Liver (tissue), 9 donors: ENCODE data around the gene PRKCG. TPM values are rescaled to one million over a fixed set of nuclear protein-coding genes. Genes with fewer than 3 reads are reported as not detected.

ENCODE experiments used
- DNase-seq: peaks from one replicate; pipeline ENCODE4 v3.0.0-alpha.2; 2017; ENCODE audit warnings: low spot score
- H3K27ac ChIP-seq, 2 donors: one replicate each; pipeline ENCODE4 v1.7.0; 2013; ENCODE audit warnings: inconsistent platforms in 2 of 2, low read length in 2 of 2, control low read depth in 1 of 2, low read depth in 1 of 2, mild to moderate bottlenecking in 1 of 2
- H3K27me3 ChIP-seq, 4 donors: one replicate each; pipeline versions ENCODE4 v1.6.1 to v1.7.0; 2013; ENCODE audit warnings: low read length in 3 of 4, inconsistent platforms in 1 of 4, mild to moderate bottlenecking in 1 of 4, moderate library complexity in 1 of 4; ENCODE audit not compliant: control insufficient read depth in 4 of 4, insufficient read depth in 4 of 4
- H3K36me3 ChIP-seq, 4 donors: one replicate each; pipeline versions ENCODE4 v1.6.1 to v1.7.0; 2013; ENCODE audit warnings: low read length in 3 of 4, mild to moderate bottlenecking in 3 of 4, low read depth in 1 of 4, moderate library complexity in 1 of 4; ENCODE audit not compliant: control insufficient read depth in 4 of 4, insufficient read depth in 3 of 4
- H3K4me1 ChIP-seq, 4 donors: one replicate each; pipeline versions ENCODE4 v1.6.1 to v1.7.0; 2013; ENCODE audit warnings: low read length in 3 of 4, mild to moderate bottlenecking in 3 of 4, moderate library complexity in 1 of 4; ENCODE audit not compliant: control insufficient read depth in 4 of 4, insufficient read depth in 4 of 4
- H3K4me3 ChIP-seq, 3 donors: one replicate each; pipeline versions ENCODE4 v1.6.1 to v1.7.0; 2013; ENCODE audit warnings: low read length in 3 of 3, control low read depth in 1 of 3, low read depth in 1 of 3, mild to moderate bottlenecking in 1 of 3
- H3K9ac ChIP-seq, 2 donors: one replicate each; pipeline ENCODE4 v1.7.0; 2013; ENCODE audit warnings: low read length in 2 of 2, mild to moderate bottlenecking in 2 of 2, moderate library complexity in 2 of 2, control low read depth in 1 of 2, low read depth in 1 of 2
- H3K9me3 ChIP-seq, 4 donors: one replicate each; pipeline versions ENCODE4 v1.6.1 to v1.7.0; 2013; ENCODE audit warnings: low read length in 3 of 4; ENCODE audit not compliant: control insufficient read depth in 4 of 4
- ATF3 ChIP-seq: IDR thresholded peaks from 2 replicates; pipeline ENCODE4 v1.6.1; 2016; ENCODE audit warnings: antibody characterized with exemption
- EGR1 ChIP-seq, 2 donors: IDR thresholded peaks; 2 replicates each; pipeline ENCODE4 v1.6.1; 2016 to 2018; ENCODE audit warnings: antibody characterized with exemption in 2 of 2, low read depth in 2 of 2
- FOXA1 ChIP-seq: IDR thresholded peaks from 2 replicates; pipeline ENCODE4 v1.6.1; 2016; ENCODE audit warnings: antibody characterized with exemption
- FOXA2 ChIP-seq: IDR thresholded peaks from 2 replicates; pipeline ENCODE4 v1.6.1; 2016; ENCODE audit warnings: antibody characterized with exemption
- HNF4A ChIP-seq, 2 donors: conservative IDR thresholded peaks; 2 replicates each; pipeline ENCODE4 v1.6.1; 2016; ENCODE audit warnings: antibody characterized with exemption in 2 of 2, mild to moderate bottlenecking in 2 of 2
- HNF4G ChIP-seq: IDR thresholded peaks from 2 replicates; pipeline ENCODE4 v1.6.1; 2016; ENCODE audit warnings: antibody characterized with exemption
- JUND ChIP-seq, 2 donors: IDR thresholded peaks; 2 replicates each; pipeline ENCODE4 v1.6.1; 2016; ENCODE audit warnings: antibody characterized with exemption in 2 of 2
- NR2F2 ChIP-seq: IDR thresholded peaks from 2 replicates; pipeline ENCODE4 v1.6.1; 2016; ENCODE audit warnings: antibody characterized with exemption
- RAD21 ChIP-seq, 2 donors: IDR thresholded peaks; 2 replicates each; pipeline ENCODE4 v1.6.1; 2016; ENCODE audit warnings: antibody characterized with exemption in 2 of 2, mild to moderate bottlenecking in 2 of 2
- RXRA ChIP-seq, 2 donors: IDR thresholded peaks; 2 replicates each; pipeline ENCODE4 v1.6.1; 2017 to 2018; ENCODE audit warnings: antibody characterized with exemption in 2 of 2, mild to moderate bottlenecking in 1 of 2
- SP1 ChIP-seq: IDR thresholded peaks from 2 replicates; pipeline ENCODE4 v1.6.1; 2018; ENCODE audit warnings: antibody characterized with exemption, mild to moderate bottlenecking
- TAF1 ChIP-seq: conservative IDR thresholded peaks from 2 replicates; pipeline ENCODE4 v1.6.1; 2016; ENCODE audit warnings: antibody characterized with exemption, mild to moderate bottlenecking
- YY1 ChIP-seq: IDR thresholded peaks from 2 replicates; pipeline ENCODE4 v1.6.1; 2016; ENCODE audit warnings: antibody characterized with exemption, mild to moderate bottlenecking
- WGBS: extraction: QIAGEN DNeasy Blood & Tissue Kit; methylation state at CpG from one replicate; pipeline ENCODE4 v1.1.7; 2013; 5-methylcytosine and 5-hydroxymethylcytosine counted together
- polyA plus RNA-seq, 2 donors: library from polyadenylated mRNA; stranded (reverse) in 1 of 2; unstranded in 1 of 2; fragments of 200-250 nt in 1 of 2; fragments of >200 nt in 1 of 2; fragmentation: Nextera tagmentation in 1 of 2; extraction: Ambion mirVana in 1 of 2; gene quantifications; one replicate each; pipeline versions ENCODE4 v1.2.1 to v1.2.3, GENCODE V29; 2013 to 2015
- total RNA-seq, 2 donors: library from RNA; depleted of rRNA; stranded (reverse); fragments of >200 nt; gene quantifications; one replicate each; pipeline ENCODE4 v1.2.3, GENCODE V29; 2014
- TF ChIP-seq, protein P1 (sequence below): IDR thresholded peaks from 2 replicates; pipeline ENCODE4 v1.6.1; 2016; ENCODE audit warnings: antibody characterized with exemption
- TF ChIP-seq, protein P2 (sequence below): IDR thresholded peaks from 2 replicates; pipeline ENCODE4 v1.6.1; 2016; ENCODE audit warnings: antibody characterized with exemption, mild to moderate bottlenecking
- TF ChIP-seq, protein P3 (sequence below): IDR thresholded peaks from 2 replicates; pipeline ENCODE4 v1.6.1; 2016; ENCODE audit warnings: antibody characterized with exemption
- TF ChIP-seq, protein P4 (sequence below): fragments of 150-350 bp; IDR thresholded peaks from 2 replicates; pipeline ENCODE4 v1.5.1; 2017; ENCODE audit warnings: improper control_type of control experiment, low read depth, low read length; ENCODE audit not compliant: missing input control
- donor health status: healthy.
- donor health status: healthy.
- donor health status: healthy.
- donor health status: healthy.
- donor health status: healthy.

The PRKCG gene
- total and polyA plus RNA-seq, 4 donors: 0.09 TPM; not detected in 3

DNA sequence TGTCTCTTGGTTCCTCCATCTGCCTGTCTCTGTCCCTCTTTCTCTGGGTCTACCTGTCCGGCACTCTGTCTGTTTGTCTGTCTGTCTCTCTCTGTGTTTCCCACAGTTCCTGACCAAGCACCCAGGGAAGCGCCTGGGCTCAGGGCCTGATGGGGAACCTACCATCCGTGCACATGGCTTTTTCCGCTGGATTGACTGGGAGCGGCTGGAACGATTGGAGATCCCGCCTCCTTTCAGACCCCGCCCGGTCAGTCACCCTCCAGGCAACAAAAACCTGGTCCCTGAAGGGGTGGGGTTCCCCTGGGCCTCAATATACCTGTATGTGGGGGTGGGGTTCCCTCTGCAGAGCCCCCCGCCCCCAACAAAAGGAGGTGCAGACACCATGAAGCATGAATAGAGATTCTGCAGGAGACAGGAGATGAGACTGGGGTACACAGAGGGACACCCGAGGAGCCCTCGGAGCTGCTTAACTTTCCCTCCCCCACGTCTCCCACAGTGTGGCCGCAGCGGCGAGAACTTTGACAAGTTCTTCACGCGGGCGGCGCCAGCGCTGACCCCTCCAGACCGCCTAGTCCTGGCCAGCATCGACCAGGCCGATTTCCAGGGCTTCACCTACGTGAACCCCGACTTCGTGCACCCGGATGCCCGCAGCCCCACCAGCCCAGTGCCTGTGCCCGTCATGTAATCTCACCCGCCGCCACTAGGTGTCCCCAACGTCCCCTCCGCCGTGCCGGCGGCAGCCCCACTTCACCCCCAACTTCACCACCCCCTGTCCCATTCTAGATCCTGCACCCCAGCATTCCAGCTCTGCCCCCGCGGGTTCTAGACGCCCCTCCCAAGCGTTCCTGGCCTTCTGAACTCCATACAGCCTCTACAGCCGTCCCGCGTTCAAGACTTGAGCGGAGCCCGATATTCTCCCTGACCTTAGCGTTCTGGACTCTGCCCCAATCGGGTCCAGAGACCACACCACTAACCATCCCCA lies 24.5 kb downstream of the PRKCG start:
- H3K9ac ChIP-seq: no peak overlapping the region
- no peak overlapping the region for H3K27ac ChIP-seq
- no peaks in the 10 kb centered on the region for H3K9me3 ChIP-seq
- H3K4me3 ChIP-seq: no peak overlapping the region
- H3K4me1 ChIP-seq: no peaks in the 10 kb centered on the region
- H3K27me3 ChIP-seq: peaks cover 6 to 21% (median 9%) of the 10 kb centered on the region in 4 donors
- DNase-seq: peak; percentile 65
- WGBS: 15% methylated on average over 48 of the region's 48 CpGs
- no peaks in the 10 kb centered on the region for H3K36me3 ChIP-seq
- TF ChIP-seq HNF4G: no peak
- TF ChIP-seq FOXA1: no peak
- TF ChIP-seq RXRA (IDR thresholded peaks at IDR 0.05): no peak
- no peak for TF ChIP-seq NR2F2
- TF ChIP-seq, protein P1, sequence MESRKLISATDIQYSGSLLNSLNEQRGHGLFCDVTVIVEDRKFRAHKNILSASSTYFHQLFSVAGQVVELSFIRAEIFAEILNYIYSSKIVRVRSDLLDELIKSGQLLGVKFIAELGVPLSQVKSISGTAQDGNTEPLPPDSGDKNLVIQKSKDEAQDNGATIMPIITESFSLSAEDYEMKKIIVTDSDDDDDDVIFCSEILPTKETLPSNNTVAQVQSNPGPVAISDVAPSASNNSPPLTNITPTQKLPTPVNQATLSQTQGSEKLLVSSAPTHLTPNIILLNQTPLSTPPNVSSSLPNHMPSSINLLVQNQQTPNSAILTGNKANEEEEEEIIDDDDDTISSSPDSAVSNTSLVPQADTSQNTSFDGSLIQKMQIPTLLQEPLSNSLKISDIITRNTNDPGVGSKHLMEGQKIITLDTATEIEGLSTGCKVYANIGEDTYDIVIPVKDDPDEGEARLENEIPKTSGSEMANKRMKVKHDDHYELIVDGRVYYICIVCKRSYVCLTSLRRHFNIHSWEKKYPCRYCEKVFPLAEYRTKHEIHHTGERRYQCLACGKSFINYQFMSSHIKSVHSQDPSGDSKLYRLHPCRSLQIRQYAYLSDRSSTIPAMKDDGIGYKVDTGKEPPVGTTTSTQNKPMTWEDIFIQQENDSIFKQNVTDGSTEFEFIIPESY: no peak
- TF ChIP-seq SP1: no peak
- no peak for TF ChIP-seq ATF3
- no peak for TF ChIP-seq YY1
- no peak for TF ChIP-seq FOXA2
- TF ChIP-seq JUND (IDR thresholded peaks at IDR 0.05): no peak
- TF ChIP-seq, protein P2, sequence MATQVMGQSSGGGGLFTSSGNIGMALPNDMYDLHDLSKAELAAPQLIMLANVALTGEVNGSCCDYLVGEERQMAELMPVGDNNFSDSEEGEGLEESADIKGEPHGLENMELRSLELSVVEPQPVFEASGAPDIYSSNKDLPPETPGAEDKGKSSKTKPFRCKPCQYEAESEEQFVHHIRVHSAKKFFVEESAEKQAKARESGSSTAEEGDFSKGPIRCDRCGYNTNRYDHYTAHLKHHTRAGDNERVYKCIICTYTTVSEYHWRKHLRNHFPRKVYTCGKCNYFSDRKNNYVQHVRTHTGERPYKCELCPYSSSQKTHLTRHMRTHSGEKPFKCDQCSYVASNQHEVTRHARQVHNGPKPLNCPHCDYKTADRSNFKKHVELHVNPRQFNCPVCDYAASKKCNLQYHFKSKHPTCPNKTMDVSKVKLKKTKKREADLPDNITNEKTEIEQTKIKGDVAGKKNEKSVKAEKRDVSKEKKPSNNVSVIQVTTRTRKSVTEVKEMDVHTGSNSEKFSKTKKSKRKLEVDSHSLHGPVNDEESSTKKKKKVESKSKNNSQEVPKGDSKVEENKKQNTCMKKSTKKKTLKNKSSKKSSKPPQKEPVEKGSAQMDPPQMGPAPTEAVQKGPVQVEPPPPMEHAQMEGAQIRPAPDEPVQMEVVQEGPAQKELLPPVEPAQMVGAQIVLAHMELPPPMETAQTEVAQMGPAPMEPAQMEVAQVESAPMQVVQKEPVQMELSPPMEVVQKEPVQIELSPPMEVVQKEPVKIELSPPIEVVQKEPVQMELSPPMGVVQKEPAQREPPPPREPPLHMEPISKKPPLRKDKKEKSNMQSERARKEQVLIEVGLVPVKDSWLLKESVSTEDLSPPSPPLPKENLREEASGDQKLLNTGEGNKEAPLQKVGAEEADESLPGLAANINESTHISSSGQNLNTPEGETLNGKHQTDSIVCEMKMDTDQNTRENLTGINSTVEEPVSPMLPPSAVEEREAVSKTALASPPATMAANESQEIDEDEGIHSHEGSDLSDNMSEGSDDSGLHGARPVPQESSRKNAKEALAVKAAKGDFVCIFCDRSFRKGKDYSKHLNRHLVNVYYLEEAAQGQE: no peak
- TF ChIP-seq, protein P3, sequence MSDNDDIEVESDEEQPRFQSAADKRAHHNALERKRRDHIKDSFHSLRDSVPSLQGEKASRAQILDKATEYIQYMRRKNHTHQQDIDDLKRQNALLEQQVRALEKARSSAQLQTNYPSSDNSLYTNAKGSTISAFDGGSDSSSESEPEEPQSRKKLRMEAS: no peak
- TF ChIP-seq, protein P4, sequence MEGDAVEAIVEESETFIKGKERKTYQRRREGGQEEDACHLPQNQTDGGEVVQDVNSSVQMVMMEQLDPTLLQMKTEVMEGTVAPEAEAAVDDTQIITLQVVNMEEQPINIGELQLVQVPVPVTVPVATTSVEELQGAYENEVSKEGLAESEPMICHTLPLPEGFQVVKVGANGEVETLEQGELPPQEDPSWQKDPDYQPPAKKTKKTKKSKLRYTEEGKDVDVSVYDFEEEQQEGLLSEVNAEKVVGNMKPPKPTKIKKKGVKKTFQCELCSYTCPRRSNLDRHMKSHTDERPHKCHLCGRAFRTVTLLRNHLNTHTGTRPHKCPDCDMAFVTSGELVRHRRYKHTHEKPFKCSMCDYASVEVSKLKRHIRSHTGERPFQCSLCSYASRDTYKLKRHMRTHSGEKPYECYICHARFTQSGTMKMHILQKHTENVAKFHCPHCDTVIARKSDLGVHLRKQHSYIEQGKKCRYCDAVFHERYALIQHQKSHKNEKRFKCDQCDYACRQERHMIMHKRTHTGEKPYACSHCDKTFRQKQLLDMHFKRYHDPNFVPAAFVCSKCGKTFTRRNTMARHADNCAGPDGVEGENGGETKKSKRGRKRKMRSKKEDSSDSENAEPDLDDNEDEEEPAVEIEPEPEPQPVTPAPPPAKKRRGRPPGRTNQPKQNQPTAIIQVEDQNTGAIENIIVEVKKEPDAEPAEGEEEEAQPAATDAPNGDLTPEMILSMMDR: peak; percentile 68
- TF ChIP-seq RAD21 (IDR thresholded peaks at IDR 0.05): peak; percentile 32 to 70
- TF ChIP-seq TAF1: no peak
- TF ChIP-seq HNF4A (conservative IDR thresholded peaks at IDR 0.05): no peak
- TF ChIP-seq EGR1 (IDR thresholded peaks at IDR 0.05; ENCODE audit: low read depth in 2 of 2): no peak
